HG03108 (cell line): ENCODE measurements around the gene MPC2.
A peak's percentile ranks its signal among the peaks of the same experiment; 100 is the strongest.
"Not testable (repeated sequence)": the region's sequence is repeated elsewhere in the genome, so short reads cannot be mapped to it uniquely, and the experiment has no call there.

Experiments used
- ATAC-seq: cut with Tn5 transposase; IDR thresholded peaks from one replicate; pipeline ENCODE4 v1.9.1; 2021; ENCODE audit warnings: moderate library complexity; ENCODE audit not compliant: unreplicated experiment

Gene MPC2

GRCh38 chr1:167909691-167910180, 27.1 kb downstream of the MPC2 start:
- no peak for ATAC-seq

GRCh38 chr1:167905671-167906070, 31.2 kb downstream of the MPC2 start:
- no peak for ATAC-seq

- ATAC-seq = no peak
These were observed 31.7 kb downstream of the MPC2 start for GRCh38 chr1:167905182-167905581.

DNA sequence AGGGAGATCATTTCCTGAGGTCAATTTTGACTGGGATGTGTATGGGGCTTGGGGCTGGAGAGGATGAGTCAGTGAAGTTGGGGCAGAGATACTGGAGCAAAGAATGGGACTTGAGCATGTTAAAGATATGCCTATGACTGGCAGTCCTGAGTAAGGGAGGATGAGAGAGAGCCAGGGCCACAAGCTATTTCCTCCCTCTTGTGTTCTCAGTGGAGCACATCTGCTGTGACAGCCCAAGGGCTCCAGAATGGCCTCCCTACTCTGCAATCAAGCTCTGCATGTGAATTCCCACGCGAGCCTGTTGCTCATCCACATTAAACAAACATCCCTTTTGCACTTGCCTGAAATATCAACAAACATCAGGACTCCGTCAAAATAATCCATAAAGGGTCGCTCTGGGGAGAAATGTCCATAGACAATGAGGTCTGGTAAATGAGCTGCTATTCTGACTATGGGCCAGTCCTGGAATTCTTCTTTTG, 32.2 kb downstream of the MPC2 start:
- ATAC-seq = no peak

DNA sequence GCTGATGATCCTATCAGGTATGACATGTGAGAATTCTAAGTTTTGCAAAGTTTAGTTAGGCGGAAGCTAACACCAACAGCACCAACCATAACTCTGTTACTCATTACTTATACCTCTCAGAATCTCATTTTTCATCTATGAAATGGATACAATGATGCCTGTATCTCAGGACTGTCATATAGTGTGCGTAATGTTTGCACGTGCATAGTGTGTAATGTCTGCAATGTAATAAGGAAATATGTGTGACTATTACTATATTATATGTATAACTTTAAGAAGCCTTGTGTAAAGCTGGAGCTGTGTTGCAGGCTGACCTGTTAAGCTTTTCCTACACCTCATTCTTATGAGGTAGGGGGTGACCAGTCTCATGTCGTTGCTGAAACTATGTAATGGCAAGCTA, 36.0 kb downstream of the MPC2 start:
- no peak for ATAC-seq

DNA sequence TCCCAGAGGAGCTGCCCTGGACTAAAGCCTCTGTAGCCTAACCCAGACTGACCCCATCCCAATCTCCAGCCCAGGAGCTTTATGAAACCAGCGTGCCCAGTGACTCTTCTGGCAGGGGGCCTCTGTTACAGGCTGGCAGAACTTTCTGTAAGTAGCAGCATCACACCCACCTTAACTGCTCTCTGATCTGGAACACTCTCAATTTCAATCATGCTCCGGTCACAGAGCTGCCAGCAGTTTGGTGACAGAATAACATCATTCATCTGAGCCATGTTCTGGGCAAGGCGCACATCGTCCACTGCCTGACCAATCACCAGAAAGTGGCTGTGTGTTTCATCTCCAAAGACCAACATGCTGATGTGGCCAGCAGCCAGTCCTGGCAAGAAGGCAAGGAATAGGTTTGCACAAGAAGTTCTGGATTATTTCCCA, 37.6 kb downstream of the MPC2 start:
- ATAC-seq = peak; percentile 93

DNA sequence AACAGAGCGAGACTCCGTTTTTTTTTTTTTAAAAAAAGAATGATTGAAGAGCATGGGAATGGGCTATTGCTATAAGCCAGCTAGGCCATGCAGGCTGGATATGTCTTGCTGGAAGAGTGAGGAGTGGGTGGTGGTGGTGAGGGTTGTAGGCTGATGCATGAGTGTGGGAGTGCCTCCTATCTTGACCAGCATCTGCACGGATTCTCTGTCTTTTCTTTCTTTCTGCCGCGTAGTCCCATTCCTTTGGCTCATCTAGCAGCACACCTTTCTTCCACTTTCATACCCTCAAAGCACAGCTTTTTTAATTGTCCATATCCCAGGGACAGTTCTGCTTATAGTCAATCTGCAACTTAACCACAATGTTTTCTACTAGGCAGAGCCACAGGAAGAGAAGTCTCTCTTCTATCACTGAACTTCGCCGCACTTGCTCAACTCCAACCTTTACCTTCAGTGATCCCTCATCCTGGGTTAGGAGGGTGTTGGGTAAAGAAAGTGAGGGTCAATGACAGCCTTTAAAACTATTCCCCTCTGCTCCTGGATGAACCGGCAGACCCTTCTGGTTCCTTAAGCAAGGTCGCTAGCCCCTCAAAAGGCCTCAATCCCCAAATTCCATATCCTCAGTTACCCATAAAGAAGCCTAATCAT, 38.2 kb downstream of the MPC2 start:
- ATAC-seq = no peak

- no peak for ATAC-seq
These were observed 43.1 kb downstream of the MPC2 start for GRCh38 chr1:167893798-167894197.

DNA sequence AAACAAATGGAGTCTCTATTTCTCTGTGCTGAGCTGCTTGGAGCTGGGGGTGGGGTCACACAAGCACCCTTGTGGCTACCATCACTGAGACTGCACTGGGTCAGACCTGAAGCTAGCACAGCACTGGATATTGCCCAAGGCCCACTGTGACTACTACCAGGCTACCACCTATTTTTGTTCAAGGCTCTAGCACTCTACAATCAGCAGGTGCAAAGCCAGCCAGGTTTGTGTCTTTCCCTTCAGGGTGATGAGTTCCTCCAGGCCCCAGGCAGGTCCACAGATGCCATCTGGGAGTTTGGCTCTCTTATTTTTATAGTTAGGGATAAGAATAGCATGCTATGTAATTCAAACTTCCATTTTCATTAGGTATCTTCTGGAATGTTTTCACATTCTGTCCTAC, 46.5 kb downstream of the MPC2 start:
- ATAC-seq = no peak

GRCh38 chr1:167887187-167887586, 49.7 kb downstream of the MPC2 start:
- ATAC-seq = not testable (repeated sequence)

DNA sequence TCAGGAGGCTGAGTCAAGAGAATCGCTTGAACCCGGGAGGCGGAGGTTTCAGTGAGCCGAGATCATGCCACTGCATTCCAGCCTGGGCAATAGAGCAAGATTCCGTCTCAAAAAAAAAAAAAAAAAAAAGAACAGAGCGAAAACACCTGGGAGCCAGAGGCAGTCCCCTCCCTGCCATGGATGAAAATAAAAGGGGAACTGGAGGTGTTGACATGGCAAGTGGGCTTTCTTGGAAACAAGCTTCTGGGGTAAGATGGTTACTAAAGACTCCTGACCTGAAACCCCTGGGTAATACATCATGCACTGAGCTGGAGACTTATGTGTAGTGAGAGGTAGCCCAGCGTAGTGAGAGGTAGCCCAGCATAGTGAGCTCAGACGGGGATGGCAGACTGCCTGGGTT, 54.5 kb downstream of the MPC2 start:
- ATAC-seq = no peak

GRCh38 chr1:167881786-167882185, 55.1 kb downstream of the MPC2 start:
- no peak for ATAC-seq

- no peak for ATAC-seq
These were observed 55.8 kb downstream of the MPC2 start for GRCh38 chr1:167881069-167881468.

- ATAC-seq = no peak
These were observed 56.3 kb downstream of the MPC2 start for GRCh38 chr1:167880580-167881021.

GRCh38 chr1:167879508-167879907, 57.4 kb downstream of the MPC2 start:
- no peak for ATAC-seq

- ATAC-seq = no peak
These were observed 58.3 kb downstream of the MPC2 start for GRCh38 chr1:167878372-167879160.

GRCh38 chr1:167876597-167877175, 60.2 kb downstream of the MPC2 start:
- ATAC-seq = no peak

DNA sequence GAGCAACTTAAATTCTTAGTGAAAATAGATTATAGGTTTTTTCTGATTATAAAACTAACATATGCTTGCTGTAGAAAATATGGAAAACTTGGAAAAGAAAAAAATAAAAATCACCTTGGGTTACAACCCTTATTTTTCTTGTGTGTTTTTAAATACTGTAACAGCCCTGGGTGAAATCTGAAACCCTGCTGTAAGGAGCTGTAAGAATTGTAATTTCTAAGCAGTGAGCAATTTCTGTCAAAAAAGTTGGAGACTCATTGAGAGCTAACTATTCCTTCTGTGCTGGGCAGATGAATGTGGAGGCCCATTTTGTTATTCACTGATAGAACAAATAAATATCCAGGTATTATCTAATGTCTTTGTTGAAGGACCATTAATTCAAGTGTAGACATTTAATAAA, 65.5 kb downstream of the MPC2 start:
- no peak for ATAC-seq

GRCh38 chr1:167869157-167870001, 67.5 kb downstream of the MPC2 start:
- ATAC-seq = not testable (repeated sequence)

DNA sequence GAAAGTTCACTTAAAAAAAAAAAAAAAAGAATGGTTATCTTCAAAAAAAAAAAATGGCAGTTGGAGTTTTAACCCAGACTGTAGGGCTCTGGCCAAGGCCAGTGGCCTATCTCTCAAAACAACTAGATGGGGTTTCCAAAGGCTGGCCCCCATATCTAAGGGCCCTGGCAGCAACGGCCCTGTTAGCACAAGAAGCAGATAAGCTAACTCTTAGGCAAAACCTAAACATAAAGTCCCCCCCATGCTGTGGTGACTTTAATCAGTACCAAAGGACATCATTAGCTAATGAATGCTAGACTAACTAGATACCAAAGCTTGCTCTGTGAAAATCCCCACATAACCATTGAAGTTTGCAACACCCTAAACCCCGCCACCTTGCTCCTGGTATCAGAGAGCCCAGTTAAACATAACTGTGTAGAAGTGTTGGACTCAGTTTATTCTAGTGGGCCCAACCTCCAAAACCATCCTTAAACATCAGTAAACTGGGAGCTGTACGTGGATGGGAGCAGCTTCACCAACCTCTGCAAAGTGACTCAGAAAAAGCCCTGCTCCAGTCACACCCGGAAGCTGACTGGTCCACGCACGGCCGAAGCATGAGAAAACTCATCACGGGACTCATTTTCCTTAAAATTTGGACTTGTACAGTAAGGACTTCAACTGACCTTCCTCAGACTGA, 70.0 kb downstream of the MPC2 start:
- ATAC-seq = not testable (repeated sequence)
